ENCODE data around the gene SNRPD3.
A peak's percentile ranks its signal among the peaks of the same experiment; 100 is the strongest.

SNRPD3 gene

DNA sequence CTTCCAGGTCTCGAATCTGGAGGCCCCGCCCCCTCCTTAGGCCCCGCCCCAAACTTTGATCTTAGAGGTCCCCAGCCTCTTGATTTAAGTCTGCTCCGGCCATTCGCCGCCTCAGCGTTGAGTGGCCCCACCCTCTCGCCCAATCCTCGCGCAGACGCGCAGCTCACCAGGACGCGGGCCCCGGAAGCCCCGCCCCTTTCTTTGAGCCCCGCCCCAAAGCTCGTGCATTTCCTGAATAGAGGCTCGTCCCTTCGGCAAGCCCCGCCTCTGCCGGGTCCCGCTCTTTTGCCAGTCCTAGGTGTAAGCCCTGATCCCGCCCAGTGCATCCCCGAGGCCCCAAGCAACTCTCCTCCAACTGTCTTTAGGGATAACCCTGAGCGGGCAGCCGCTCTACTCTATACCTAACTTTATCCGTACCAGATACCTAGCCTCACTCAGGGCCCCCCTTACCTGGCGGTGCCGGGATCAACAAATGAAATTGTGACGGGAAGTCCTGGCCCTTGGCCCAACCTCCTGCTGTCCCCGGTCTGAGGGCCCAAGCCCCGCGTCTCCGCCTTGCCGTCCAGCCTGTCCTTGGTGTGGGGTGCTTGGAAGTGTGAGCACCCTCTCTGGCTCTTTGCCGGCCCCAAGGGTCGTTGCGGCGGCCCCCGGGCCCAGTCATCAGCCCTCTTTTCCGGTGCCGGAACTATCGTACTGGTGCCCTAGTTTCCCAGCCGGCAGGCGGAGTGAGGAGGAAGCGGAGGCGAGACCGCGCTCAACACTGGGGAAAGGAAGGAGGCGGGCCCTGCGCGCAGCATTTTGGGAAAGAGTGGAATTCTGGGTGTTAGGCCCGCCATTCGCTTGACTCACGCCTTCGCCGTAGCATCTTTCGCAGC is at the start of gene SNRPD3:
Gene SNRPD3 (plus strand): TSS at position 835 of the 875 bp plus-strand sequence. CDS start 1,676 bp downstream, outside the sequence.
- peaks cover 21% of the 10 kb centered on the region for H4K20me1 ChIP-seq (ENCODE audit: insufficient read depth, low read length)
- H3K27me3 ChIP-seq (ENCODE audit: low read depth, low read length), result no peaks in the 10 kb centered on the region
- TF ChIP-seq EZH2phosphoT487 (IDR thresholded peaks at IDR 0.05; ENCODE audit: low read depth) (no peak), CTCF (IDR thresholded peaks at IDR 0.05; ENCODE audit: low read depth, low read length) (no peak)
- peak within 1 kb of the TSS; percentile 94 for H3K4me3 ChIP-seq (ENCODE audit: low read length)
- peak within 1 kb of the TSS; percentile 98 for H3K9ac ChIP-seq (ENCODE audit: low read length)
- H3K79me2 ChIP-seq (ENCODE audit: low read length), result peaks cover 91% of the 10 kb centered on the region
- peaks cover 24% of the 10 kb centered on the region for H3K4me1 ChIP-seq (ENCODE audit: low read length)
- H3K27ac ChIP-seq (ENCODE audit: low read length), result peak within 1 kb of the TSS; percentile 86
- peak within 1 kb of the TSS; percentile 82 for H2AFZ ChIP-seq (ENCODE audit: low read depth, low read length)
- no peaks in the 10 kb centered on the region for H3K9me3 ChIP-seq (ENCODE audit: insufficient read depth, low read length)
- H3K36me3 ChIP-seq (replicated peaks; ENCODE audit: low read depth, low read length), result peaks cover 30% of the 10 kb centered on the region
- peak within 1 kb of the TSS; percentile 98 for H3K4me2 ChIP-seq (ENCODE audit: low read length)

- no peaks in the 10 kb centered on the region for H3K79me2 ChIP-seq (ENCODE audit: low read length)
- H3K4me1 ChIP-seq (ENCODE audit: low read length), result peaks cover 37% of the 10 kb centered on the region
- TF ChIP-seq EZH2phosphoT487 (IDR thresholded peaks at IDR 0.05; ENCODE audit: low read depth), result no peak
- TF ChIP-seq CTCF (IDR thresholded peaks at IDR 0.05; ENCODE audit: low read depth, low read length), result no peak
- no peaks in the 10 kb centered on the region for H3K9me3 ChIP-seq (ENCODE audit: insufficient read depth, low read length)
- H3K4me2 ChIP-seq (ENCODE audit: low read length), result 0 out of 2 replicates have a peak overlapping the region, but pooled peaks have one; percentile 3
- H3K27me3 ChIP-seq (ENCODE audit: low read depth, low read length), result peaks cover 12% of the 10 kb centered on the region; the same call in 1 of the 2 replicates
- H2AFZ ChIP-seq (ENCODE audit: low read depth, low read length), result no peak overlapping the region
- no peak overlapping the region for H3K9ac ChIP-seq (ENCODE audit: low read length)
- H4K20me1 ChIP-seq (ENCODE audit: insufficient read depth, low read length), result no peaks in the 10 kb centered on the region
- no peak overlapping the region for H3K4me3 ChIP-seq (ENCODE audit: low read length)
- H3K27ac ChIP-seq (ENCODE audit: low read length), result no peak overlapping the region
- no peaks in the 10 kb centered on the region for H3K36me3 ChIP-seq (replicated peaks; ENCODE audit: low read depth, low read length)
Observed at GRCh38 chr22:24506802-24507438, 48.9 kb upstream of the SNRPD3 start.

DNA sequence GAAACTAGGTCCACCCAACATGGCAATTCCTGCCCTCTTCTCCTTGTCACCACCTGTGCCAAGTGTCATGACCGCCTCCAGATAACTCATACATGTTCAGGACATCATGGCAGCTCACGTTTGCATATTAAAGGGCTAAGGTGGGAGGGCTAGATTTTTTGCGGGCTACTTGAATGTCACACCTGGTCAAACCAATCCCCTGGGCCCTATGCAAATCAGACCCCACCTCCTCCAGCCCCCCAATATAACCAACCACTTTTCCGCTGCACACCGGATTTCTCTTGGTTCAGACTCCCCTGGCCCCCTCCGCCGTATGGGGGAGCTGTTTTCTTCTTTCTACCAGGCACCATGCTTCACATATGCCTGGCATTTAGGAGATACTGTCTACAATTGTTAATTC is 48.1 kb upstream of the SNRPD3 start:
- no peak overlapping the region for H3K27ac ChIP-seq (ENCODE audit: low read length)
- no peak overlapping the region for H3K4me3 ChIP-seq (ENCODE audit: low read length)
- no peak overlapping the region for H2AFZ ChIP-seq (ENCODE audit: low read depth, low read length)

More for the DNA sequence above, 48.1 kb upstream of the SNRPD3 start:
- H4K20me1 ChIP-seq (ENCODE audit: insufficient read depth, low read length), result no peaks in the 10 kb centered on the region
- TF ChIP-seq EZH2phosphoT487 (IDR thresholded peaks at IDR 0.05; ENCODE audit: low read depth) (no peak), CTCF (IDR thresholded peaks at IDR 0.05; ENCODE audit: low read depth, low read length) (peak; percentile 23; the same call in 1 of the 2 replicates)
- H3K36me3 ChIP-seq (replicated peaks; ENCODE audit: low read depth, low read length), result no peaks in the 10 kb centered on the region
- H3K9me3 ChIP-seq (ENCODE audit: insufficient read depth, low read length), result no peaks in the 10 kb centered on the region
- no peak overlapping the region for H3K9ac ChIP-seq (ENCODE audit: low read length)
- H3K4me1 ChIP-seq (ENCODE audit: low read length), result peaks cover 37% of the 10 kb centered on the region
- H3K79me2 ChIP-seq (ENCODE audit: low read length), result no peaks in the 10 kb centered on the region
- peaks cover 7% of the 10 kb centered on the region; the same call in 1 of the 2 replicates for H3K27me3 ChIP-seq (ENCODE audit: low read depth, low read length)
- no peak overlapping the region for H3K4me2 ChIP-seq (ENCODE audit: low read length)
